GM13976 (cell line): ENCODE measurements around the gene EGLN3.
A peak's percentile ranks its signal among the peaks of the same experiment; 100 is the strongest.

Experiments
- DNase-seq: peaks from one replicate; pipeline ENCODE4 v3.0.0; 2012; ENCODE audit warnings: low spot score
- in situ Hi-C: fragments of 300-500 bp; cut with MboI; formaldehyde crosslinking; loops from one replicate; pipeline ENCODE4 v1.12.0; 2022; ENCODE audit warnings: low sequenced_read_pairs, mixed read lengths, inconsistent platforms; ENCODE audit not compliant: unreplicated experiment
- TF ChIP-seq, protein P1 (sequence below): IDR thresholded peaks from 2 replicates; pipeline ENCODE4 v1.5.1; 2012; ENCODE audit warnings: borderline replicate concordance, mild to moderate bottlenecking; ENCODE audit not compliant: insufficient read depth; ENCODE audit errors: extremely low read depth, missing control alignments, control extremely low read depth

EGLN3 gene

DNA sequence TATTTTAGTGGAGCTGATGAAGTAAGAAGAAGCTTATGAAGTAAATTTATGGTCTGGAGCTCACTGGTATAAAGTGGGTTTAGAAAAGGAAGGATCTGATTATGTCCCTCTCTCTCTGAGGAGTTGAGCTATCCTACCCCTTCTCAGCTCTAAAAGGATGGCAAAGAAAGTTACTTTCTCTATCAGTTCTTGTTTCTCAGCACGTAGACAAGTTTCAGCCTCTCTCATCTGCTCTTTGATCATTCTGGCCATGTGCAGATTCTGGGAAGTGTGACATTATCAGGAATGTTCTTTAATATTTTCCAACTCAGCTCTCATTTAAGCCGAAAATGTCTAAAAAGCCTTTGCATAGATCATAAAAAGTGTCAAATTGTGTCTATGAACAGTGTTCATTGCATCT is 5.8 kb upstream of the EGLN3 start:
- TF ChIP-seq, protein P1, sequence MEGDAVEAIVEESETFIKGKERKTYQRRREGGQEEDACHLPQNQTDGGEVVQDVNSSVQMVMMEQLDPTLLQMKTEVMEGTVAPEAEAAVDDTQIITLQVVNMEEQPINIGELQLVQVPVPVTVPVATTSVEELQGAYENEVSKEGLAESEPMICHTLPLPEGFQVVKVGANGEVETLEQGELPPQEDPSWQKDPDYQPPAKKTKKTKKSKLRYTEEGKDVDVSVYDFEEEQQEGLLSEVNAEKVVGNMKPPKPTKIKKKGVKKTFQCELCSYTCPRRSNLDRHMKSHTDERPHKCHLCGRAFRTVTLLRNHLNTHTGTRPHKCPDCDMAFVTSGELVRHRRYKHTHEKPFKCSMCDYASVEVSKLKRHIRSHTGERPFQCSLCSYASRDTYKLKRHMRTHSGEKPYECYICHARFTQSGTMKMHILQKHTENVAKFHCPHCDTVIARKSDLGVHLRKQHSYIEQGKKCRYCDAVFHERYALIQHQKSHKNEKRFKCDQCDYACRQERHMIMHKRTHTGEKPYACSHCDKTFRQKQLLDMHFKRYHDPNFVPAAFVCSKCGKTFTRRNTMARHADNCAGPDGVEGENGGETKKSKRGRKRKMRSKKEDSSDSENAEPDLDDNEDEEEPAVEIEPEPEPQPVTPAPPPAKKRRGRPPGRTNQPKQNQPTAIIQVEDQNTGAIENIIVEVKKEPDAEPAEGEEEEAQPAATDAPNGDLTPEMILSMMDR, result no peak
- in situ Hi-C loops, result no loop called here
- DNase-seq, result peak; percentile 32

DNA sequence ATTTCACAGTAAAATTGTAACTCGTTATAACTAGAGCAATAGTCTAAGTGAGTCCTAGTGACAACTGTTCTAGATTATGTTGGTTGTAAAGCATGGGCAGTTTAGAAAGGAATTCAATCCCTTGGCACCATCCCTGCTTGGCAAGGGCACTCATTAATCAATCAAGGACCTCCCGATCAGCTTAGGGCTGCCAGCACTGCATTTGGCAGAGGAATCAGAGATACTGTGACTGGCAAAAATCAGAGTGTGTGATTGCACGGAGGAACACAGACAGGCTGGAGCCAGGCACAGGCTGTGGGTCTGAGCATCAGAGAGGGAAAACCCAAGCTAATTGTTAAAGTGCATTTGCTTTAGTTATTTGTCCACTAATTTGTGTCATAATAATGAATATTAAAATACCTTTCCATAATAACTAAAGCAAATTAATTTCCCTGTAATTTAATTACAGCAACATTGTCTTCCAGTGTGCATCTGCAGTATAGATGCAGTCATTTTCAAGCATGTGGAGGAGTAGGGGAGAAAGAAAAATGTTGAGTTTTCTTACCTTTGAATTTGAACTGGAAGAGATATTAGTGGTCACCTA is 3.2 kb upstream of the EGLN3 start:
- TF ChIP-seq, protein P1, result no peak
- in situ Hi-C loops, result no loop called here
- DNase-seq, result no peak

GRCh38 chr14:33952541-33952940 is 1.7 kb upstream of the EGLN3 start:
- TF ChIP-seq, protein P1, result no peak
- no peak for DNase-seq
- in situ Hi-C loops, result no loop called here

GRCh38 chr14:33951183-33951840 is 438 bp upstream of the EGLN3 start:
- in situ Hi-C loops, result no loop called here
- DNase-seq, result no peak
- TF ChIP-seq, protein P1, result no peak

DNA sequence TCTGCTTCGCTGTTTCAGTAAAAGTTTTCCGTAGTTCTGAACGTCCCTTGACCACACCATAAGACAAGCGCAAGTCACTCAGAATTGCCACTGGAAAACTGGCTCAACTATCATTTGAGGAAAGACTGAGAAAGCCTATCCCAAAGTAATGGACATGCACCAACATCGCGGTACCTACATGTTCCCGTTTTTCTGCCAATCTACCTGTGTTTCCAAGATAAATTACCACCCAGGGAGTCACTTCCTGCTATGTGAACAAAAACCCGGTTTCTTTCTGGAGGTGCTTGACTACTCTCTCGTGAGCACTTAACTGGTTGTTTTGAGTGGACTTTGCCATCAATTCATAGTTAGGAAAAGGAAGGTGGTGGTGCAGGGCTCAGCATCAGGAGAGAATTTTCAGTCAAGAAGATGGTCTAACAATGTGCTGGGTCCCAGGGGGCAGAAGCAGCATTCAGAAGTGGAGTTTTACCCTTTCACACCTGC is 1.4 kb downstream of the EGLN3 start:
- DNase-seq, result no peak
- in situ Hi-C loops, result no loop called here
- TF ChIP-seq, protein P1, result no peak

DNA sequence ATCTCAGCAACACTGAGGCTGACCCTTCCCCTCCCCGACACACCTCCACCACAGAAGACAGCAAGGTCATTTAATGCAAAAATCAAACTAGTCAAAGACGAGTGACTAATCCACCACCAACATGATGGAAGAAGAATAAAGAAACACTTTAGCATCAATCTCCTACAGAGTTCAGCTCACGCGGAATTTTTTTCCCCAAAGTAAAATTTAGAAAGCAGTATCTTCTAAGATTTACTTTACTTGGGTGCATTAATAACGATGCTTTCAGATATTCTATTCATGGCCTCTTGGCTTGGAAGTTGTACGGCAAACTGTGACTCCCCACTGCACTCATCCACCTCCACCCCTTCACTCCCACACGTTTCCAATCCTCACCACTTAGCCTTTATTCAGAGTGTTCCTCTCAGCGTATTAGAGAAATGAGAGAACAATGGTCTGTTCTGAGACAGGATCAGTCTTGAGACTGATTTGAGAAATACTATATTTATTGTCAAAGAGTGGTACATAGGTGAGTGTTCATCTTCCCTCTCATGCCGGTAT is 1.9 kb downstream of the EGLN3 start:
- TF ChIP-seq, protein P1, result no peak
- DNase-seq, result no peak
- in situ Hi-C loops, result no loop called here
